GM21737 (cell line): ENCODE data around the gene CDT1.
"Not testable (repeated sequence)": the region's sequence is repeated elsewhere in the genome, so short reads cannot be mapped to it uniquely, and the experiment has no call there.

Experiments
- ATAC-seq: cut with Tn5 transposase; IDR thresholded peaks from one replicate; pipeline ENCODE4 v1.9.1; 2021; ENCODE audit warnings: mild to moderate bottlenecking, moderate library complexity; ENCODE audit not compliant: unreplicated experiment

The CDT1 gene

DNA sequence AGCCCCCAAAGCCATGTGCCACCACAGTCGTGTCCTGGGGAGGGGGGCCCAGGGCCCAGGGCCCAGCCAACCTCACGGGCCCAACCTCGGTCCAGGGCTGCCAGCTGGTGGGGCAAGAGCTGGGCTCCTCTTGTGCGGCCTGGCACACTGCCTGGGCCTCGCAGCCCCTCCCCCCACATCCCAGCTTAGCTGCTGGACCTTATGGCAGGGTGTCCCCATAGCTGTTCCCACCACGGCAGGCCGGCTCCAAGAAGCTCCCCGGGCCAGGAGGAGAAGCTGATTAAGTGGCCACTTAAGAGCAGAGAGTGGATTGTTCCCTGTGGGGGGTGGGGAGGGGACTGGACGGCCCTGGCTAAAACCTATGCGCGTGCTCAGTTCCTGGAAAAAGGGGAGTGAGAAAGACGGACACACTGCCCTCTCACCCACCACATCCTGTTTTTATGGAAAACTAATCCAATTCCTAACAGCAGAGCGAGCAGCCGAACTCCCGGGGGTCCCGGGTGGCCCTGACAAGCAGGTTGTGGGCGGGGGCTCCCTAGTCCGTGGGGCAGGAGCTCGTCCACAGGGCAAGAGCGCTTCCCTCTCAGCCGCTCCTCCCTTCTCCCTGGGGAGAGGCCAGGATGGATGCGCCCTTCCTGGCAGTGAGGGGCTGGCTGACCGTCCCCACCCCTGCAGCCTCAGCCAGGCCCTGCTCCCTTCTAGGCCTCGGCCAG is 35.4 kb upstream of the CDT1 start:
- ATAC-seq = no peak

DNA sequence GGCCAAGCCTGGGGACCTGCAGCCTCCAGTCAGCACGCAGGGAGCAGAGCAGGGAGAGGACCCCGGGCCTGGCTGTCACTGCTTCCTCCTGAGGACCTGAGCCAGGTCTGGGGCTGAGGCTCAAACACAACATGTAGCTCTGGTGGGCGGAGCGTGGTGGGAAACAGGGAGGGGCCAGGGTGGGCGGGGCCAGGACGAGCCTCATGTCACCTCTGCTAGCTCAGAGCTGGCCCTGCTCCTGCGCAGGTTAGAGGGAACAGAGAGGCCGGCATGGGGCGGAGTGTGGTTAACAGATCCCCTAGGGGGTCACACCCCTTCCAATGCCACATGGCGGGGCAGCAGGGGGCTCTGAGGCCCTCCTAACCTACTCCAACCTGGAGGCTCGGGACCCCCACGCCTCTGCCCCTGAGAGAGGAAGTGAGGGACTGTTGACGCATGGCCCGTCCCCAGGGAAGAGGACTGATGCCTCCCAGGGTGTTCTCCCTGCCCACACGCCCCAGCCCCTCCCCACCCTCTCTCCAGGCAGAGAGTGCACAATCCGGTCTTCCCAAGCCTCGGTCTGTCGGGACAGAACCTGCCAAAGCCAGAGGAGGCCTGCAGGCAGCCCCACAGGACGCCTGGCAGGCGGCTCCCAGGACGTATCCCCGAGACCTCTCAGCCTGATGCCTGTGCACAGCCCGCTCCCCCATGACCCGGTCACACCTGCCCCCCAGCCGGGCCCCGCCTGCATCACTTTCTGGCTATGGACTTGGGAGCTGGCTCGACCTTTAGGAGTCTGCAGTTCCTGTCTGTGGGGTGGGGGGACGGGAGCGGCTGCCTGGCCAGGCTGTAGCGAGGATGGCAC is 33.8 kb upstream of the CDT1 start:
- ATAC-seq = no peak

GRCh38 chr16:88770461-88771293 is 32.9 kb upstream of the CDT1 start:
- ATAC-seq = peak; percentile 51

DNA sequence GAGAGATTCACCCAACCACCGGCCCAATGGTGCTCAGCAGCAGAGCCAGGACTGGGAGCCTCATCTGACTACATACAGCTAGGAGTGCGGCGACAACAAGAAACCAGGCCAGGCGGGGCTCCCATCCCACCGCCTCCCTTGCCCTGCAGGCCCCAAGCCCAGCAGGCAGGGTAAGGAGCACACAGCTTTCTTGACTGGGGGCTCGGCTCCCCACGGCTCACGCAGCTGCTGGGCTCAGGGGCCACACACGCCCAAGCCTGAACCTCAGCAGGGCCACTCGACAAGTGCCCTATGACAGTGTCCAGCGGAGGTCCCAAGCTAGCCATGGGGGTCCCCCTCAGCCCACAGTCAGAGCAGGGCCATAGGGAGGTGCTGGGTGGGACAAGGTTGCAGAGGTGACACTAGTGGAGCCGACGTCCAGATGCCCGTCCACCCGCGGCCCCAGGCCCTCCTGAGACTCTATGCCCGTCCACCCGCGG is 32.3 kb upstream of the CDT1 start:
- no peak for ATAC-seq

DNA sequence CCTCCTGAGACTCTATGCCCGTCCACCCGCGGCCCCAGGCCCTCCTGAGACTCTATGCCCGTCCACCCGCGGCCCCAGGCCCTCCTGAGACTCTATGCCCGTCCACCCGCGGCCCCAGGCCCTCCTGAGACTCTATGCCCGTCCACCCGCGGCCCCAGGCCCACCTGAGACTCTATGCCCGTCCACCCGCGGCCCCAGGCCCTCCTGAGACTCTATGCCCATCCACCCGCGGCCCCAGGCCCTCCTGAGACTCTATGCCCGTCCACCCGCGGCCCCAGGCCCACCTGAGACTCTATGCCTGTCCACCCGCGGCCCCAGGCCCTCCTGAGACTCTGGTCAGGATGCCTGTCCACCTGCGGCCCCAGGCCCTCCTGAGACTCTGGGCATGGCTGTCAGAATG is 31.8 kb upstream of the CDT1 start:
- ATAC-seq = not testable (repeated sequence)

DNA sequence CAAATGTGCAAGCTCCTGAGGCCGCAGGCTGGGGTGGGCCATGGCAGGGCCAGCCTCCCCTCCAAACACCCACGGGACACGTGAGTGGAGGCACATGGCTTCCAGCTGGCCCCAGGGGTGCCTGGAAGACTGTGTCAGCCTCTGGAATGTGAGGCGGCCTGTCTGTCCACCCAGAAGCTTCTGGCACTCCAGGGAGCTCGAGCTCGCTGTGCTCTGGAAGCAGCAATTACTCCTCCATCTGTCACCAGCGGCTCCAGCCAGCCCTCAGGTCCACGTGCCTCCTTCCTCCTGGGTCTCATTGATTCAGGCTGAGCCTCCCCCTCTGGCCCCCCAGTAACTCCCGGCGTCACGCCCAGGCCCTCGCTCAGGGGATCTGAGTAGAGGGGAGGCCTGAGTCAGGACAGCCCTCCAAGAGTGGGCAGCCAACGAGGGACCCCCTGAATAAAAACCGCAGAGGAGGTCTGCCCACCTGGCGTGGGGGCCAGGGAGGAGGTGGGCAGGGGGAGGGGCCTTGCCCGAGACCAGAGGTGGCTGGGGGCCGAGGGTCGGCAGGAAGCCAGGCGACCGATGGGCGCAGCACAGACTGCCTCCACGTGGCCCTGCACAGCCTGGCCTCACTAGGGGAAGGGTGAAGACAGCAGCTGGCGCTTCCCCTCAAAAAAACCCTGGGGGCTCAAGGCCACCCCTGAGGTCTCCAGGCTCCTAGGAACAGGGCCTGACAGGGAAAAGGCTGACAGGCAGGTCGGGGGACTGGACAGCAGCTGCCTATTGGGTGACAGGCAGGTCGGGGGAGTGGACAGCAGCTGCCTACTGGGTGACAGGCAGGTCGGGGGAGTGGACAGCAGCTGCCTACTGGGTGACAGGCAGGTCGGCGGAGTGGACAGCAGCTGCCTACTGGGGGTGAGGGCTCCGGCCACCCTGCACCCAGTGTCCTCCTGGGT is 30.4 kb upstream of the CDT1 start:
- no peak for ATAC-seq

- ATAC-seq = no peak
Observed at GRCh38 chr16:88773812-88774291, 29.7 kb upstream of the CDT1 start.

DNA sequence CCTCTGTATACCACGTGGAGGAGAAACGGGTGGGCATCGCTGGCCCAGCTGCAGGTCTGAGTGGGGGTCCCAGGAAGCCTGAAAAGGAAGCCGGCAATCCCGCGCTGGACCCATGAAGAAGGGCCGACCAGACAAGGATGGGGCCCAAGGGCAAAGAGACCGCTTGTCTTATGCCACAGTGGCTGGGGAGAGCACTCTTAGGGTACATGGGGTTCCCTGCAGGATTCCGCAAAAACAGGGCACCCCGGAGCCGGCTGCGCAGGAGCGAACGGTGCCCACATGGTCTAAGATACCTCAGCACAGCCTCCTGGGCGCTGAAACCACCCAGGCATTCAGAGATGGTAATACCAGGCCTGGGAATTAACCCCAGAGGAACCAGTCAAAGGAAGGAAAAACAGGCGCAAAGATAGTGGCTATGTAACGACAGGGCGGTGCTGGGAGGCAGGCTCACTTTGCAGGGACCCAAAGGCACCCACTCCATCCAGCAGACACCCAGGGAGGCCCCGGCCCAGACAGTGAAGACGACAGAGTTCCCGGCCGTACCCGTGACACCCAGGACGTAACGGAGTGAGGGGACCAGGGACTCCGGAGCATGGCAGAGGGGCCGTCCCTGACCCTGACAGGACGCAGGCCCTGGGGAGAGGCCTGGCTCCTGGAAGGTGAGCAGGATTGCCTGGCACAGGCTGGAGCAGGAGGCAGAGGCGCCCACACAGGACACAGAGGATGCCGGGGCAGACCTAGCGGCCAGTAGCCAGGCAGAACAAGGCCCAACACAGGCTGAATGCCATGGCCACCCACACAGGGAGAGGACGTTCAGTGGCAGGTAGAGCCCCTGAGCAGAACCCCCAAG is 28.8 kb upstream of the CDT1 start:
- ATAC-seq = no peak

DNA sequence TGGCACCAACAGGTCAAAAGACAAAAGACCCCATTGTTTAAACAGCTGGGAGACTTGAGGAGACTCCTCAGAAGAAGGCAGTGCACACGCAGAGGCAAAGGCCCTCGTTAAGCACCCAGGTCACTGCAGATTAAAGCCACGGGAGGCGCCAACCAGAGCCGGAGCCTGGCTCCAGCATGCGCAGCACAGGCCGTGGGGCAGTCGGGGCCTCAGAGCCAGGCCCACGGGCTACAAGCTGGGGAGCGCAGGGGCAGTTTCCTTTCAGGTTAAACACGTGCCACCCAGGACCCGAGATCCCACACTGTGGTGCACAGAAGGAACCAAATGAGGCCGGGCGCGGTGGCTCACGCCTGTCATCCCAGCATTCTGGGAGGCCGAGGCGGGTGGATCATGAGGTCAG is 27.8 kb upstream of the CDT1 start:
- ATAC-seq = no peak

DNA sequence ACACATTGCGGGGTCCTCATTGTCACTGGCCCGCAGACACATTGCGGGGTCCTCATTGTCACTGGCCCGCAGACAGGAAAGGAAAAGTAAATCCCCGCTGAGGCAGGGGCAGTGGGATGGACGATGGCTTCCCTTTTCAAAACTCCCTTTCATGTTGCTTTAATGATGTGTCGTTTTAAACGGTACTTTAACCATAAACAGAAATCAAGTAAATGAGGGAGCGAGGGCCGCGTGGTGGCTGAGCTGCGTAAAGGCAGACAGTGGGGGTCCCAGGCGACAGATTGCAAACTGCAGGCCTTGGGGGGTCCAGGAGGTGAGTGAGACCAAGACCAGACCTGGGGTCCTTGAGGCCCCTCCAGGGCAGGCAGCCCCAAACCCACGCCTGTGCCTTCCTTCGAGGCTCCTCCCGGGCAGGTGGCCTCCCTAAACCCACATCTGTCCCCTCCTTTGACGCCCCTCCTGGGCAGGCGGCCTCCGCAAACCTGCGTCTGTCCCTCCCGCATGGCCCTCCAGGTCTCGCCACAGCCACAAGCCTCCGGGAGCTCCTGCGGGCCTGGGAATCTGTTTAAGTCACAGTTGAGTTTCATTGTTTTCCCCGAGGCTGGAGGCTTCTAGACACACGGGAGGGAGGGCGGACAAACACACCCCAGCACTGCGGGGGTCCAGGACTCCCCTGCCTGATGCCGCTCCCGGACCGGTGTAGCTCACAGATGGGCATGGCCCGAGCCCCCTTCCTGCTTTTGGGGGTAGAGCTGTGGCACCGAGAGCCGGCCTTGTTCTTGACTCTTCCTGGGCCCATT is 25.9 kb upstream of the CDT1 start:
- no peak for ATAC-seq

DNA sequence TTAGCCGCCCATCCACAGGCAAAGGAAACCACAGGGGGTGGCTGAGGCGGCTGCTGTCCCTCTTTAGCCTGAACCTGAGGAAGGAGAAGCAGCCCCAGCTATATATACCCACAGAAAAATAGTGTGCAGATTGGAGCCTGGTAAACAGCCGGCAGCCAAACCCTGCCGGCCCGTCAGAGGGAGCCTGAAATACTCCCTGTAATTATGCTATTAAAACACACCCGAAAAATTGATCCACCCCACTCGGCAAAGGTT is 25.4 kb upstream of the CDT1 start:
- ATAC-seq = no peak

DNA sequence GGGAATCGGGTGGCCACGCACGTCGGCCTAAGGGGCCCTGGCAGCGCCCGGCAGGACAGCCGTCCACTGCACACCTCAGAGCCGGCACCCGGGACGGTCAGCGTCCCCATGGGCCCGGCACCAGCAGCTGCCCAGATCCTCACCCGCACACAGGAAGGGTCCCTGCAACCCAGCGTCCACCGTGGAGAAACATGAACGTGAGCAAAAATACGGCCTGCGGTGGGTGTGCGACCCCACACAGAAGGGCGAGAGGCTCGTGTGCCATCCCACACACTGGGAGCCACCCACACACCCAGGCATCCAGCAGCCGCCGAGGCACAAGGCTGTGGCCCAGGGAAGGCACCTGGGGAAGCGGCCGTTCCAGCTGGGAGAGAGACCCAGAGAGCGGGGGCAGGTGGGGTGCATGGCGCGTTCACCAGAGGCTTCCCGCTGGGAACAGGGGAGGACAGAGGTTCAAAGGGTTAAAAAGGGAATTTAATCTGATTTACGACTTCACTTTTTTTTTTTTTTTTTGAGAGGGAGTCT is 25.0 kb upstream of the CDT1 start:
- ATAC-seq = no peak

GRCh38 chr16:88779406-88780141 is 24.0 kb upstream of the CDT1 start:
- ATAC-seq = no peak

DNA sequence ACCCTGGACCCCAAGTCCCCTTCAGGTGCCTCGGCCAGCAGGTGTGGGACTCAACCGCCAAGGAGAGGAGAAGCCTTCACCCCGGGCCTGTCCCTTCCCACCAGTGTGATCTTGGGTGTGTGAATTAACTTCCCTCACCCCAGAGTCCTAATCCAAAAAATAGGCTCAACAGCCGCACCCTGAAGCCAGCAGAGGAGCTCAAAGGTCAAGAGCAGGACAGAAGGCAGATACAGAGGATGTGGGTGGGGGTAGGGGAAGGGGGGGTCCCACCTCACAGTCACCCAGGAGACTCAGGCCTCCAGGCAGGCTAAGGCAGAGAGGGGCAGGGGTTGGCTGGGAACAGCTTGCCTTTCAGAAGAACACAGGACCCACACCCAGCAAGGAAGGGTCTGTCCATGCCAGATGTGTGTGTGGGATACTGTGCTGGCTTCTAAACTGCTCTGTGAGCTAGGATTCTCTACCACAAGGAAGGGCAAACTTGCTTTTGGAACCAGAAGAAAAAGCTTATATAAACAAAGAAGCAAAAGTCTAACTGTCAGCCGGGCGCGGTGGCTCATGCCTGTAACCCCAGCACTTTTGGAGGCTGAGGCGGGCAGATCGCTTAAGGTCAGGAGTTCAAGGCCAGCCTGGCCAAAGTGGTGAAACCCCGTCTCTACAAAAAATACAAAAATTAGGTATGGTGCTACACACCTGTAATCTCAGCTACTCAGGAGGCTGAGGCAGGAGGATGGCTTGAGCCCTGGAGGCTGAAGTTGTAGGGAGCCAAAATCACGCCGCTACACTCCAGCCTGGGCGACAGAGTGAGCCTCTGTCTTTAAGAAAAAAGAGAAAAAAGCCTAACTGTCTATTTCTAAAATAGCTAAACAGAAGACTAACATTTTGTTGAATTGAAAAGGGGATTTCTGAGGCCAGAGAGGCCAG is 23.2 kb upstream of the CDT1 start:
- ATAC-seq = no peak

GRCh38 chr16:88781140-88782077 is 22.2 kb upstream of the CDT1 start:
- ATAC-seq = no peak
